Middle frontal gyrus (tissue), 1 donor: ENCODE results near the gene PDXDC1.
"Not testable (repeated sequence)": the region's sequence is repeated elsewhere in the genome, so short reads cannot be mapped to it uniquely, and the experiment has no call there.

Experiments used
- DNase-seq: peaks from one replicate; pipeline ENCODE4 v3.0.0-alpha.2; 2015; ENCODE audit warnings: low spot score; ENCODE audit errors: extremely low spot score

Gene PDXDC1

GRCh38 chr16:15132719-15133428 lies 158.0 kb downstream of the PDXDC1 start:
- DNase-seq: not testable (repeated sequence)

DNA sequence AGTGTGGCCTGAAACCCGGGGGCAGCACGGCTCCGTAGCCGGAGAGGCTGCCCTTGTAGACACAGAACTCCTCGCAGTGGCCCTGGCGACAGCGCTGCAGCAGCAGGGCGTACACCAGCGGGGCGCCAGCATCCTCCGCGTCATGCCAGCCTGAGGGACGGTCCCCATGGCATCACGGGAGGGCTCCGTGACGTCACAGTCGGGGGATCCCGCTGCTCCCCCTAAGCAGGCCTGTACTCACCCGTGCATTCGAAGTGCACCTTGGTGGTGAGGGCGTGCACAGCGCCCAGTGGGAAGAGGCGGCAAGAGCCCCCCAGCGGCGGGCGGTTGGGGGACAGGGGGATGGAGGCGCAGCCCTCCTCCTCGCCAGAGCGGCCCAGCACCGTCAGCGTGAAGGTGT lies 158.7 kb downstream of the PDXDC1 start:
- not testable (repeated sequence) for DNase-seq

DNA sequence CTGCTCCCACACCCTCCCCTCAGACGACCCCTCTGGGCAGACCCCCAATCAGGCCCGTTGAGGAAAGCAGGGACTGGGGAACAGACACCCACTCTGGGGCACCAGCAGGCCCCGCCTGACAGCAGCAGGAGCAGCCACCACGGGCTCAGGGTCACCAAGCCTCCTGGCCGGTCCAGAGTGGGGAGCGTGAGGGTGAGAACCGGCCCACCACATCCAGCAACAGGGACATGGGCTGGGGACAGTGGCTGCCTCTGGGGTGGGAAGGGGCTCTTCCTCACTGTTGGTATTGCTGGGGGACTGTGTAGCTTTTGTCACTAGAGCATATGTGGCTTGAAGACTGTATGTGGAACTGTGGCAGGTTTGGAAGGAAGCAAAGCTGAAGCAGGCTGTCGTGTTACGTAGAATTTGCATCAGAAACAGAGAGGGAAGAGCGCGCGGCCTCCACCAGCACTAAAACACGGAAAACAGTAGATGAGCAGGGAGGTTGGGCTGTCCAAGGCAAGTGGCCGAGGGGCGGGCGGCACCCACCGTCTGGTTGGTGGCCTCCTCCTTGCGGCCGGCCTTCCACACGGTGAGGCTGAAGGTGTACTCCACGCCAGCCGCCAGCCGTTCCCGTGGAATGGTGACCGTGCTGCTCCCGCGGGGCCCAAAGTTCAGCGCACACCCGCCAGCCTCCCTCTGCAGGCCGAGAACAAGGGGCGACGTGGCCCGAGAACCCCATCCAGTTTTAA lies 160.1 kb downstream of the PDXDC1 start:
- not testable (repeated sequence) for DNase-seq

- not testable (repeated sequence) for DNase-seq
Measured at GRCh38 chr16:15135483-15136360, 160.9 kb downstream of the PDXDC1 start.

GRCh38 chr16:15137514-15137913 lies 162.7 kb downstream of the PDXDC1 start:
- DNase-seq: not testable (repeated sequence)

- peak; percentile 2 for DNase-seq
Measured at GRCh38 chr16:15140444-15141365, 165.9 kb downstream of the PDXDC1 start.

GRCh38 chr16:15141586-15141985 lies 166.8 kb downstream of the PDXDC1 start:
- DNase-seq: no peak

GRCh38 chr16:15142107-15142890 lies 167.5 kb downstream of the PDXDC1 start:
- not testable (repeated sequence) for DNase-seq

DNA sequence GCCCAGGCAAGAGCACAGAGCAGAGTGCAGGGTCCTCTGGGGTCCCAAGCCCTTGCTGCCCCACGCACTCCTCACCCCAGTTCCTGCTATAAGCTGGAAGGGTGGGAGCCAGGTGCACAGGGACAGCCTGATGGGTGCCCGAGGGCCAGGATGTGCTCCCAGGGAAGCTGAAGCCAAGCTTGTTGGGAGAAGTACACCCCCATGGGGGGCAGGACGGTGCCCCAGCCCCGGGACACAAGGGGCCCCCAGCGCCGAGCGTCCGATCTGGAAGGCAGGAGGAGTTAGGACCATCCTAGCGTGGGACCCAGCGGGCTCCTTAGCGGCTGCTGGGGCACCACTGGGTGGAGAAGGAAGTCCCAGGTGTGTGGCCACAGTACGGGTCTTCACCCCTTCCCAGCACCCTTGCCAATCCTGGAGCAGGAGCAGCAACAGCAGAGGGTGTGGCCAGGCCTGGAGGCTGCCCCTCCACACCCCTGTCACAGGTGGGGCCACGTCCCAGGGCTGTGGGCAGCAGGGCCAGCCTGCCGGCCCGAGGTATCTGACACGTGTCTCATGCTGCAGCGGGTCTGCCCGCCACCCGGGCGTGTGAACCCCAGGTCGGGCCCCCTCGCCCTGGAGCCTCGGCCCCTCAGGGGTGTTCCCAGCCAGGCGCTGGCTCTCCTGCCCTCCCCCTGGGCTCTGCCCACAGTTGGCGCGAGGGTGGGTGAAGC lies 168.2 kb downstream of the PDXDC1 start:
- DNase-seq: not testable (repeated sequence)

DNA sequence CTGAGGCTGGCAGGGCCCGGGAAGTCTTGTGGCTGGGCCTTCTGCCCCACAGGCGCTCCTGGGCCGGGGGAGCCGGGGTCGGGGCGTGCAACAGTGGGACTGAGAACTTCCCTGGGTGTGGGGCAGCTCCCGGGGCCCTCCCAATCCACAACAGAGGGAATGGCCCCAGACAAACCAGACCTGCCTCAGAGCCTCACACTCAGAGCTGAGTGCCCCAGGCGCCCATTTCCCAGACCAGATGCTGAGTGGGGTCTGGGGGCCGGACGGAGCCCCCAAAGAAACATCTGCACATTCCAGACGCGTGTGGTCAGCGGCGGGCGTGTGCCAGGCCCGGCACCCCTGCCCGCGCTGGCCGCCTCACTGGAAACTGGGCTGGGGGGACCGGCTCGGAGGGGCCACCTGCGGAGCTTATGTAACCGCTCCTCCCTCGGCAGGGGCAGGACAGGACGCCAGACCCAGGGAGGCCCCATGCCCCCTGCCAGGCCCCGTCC lies 168.8 kb downstream of the PDXDC1 start:
- not testable (repeated sequence) for DNase-seq

- DNase-seq: not testable (repeated sequence)
Measured at GRCh38 chr16:15144092-15144631, 169.3 kb downstream of the PDXDC1 start.

DNA sequence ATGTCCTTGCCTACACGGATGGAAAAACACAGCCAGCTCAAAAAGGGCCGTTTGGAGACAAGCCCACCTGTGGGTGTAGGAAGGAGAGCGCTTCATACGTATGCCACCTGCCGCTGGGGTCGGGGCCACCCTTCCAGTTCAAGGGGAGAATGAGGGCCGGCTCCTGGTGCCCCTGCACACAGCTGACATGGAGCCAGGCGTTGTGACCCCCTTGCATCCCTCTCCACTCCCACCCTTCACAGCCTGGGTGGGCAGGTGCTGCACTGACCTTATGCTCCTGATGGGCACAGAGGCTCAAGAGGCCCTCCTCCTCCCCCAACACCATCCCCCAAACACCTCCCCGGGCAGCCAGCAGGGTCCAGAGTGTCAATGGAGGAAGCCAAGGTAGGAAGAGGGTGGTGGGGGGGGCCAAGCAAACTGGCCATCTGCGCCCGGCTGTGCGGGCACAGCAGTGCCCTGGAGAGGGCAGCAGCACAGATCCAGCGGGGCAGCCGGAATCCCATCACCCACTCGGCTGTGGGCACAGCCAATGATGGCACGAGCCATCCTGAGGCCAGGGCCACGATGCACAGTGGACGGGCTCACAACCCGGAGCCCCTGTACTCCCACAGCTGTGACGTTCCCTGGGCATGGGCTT lies 170.1 kb downstream of the PDXDC1 start:
- peak; percentile 5 for DNase-seq

DNA sequence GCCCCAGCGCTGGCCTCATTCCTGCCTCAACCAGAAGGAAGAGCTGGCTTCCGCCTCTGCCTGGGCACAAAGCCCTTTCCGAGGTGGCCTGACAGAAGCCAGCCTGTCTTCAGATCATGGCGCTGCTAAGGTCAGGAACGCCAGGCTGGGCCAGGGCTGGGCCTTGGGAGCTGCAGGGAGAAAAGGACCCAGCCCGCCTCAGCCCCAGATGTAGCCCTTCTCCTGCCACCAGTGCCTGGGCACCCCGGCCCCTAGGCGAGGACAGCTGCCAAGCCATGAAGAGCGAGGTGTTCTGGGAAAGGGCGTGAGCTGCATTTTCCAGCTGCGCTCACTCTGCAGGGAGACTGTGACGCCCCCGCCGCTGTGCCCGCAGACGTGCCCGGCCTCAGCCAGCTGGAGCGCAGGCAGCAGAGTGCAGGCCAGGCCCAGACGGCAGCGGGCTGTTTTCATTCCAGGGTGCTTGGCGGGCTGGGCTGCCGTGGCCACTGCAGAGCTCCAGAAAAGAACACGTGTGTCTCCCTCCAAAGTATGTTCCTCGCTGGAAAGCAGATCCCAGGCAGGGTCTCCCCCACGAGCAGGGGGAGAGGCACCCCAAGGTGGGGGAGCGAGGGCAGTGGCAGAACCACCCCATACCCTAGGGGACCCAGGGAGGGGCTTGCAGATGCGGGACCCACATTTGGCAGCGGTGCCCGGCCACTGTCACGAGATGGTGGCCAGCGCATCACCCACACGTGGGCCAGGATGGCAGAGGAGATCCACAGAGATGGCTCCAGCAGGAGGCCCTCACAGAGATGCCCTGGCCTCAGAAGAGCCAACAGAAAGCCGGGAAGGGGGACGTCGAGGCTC lies 170.8 kb downstream of the PDXDC1 start:
- DNase-seq: peak; percentile 44

GRCh38 chr16:15146264-15146662 lies 171.4 kb downstream of the PDXDC1 start:
- DNase-seq: not testable (repeated sequence)

GRCh38 chr16:15148831-15149230 lies 174.0 kb downstream of the PDXDC1 start:
- DNase-seq: not testable (repeated sequence)

DNA sequence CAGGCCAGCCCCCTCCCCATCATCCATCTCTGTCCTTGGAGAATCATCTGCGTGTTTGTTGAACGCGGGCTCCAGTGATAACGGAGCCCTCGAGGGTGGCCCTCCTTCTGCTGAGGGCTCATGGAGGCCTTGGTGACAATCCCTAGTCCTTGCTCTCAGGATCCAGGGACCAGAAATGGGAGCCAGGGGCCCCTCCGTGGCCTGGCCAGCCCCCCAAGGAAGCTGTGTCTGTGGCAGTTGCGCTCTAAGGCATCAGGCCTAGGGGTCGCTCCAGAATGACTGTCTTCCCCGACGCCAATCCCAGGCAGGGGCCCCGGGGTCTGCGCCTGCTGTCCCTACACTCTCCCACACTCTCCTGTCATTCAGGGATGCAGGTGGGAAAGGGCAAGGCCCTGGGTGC lies 174.4 kb downstream of the PDXDC1 start:
- DNase-seq: not testable (repeated sequence)

- DNase-seq: not testable (repeated sequence)
Measured at GRCh38 chr16:15154005-15154404, 179.2 kb downstream of the PDXDC1 start.
